ENCODE measurements around the gene DDR1.

GRCh38 chr6:30882204-30882758, 2.0 kb upstream of the DDR1 start:
- no peak for TF ChIP-seq GATA2 (IDR thresholded peaks at IDR 0.05; ENCODE audit: low read depth, low read length)
- no peak for TF ChIP-seq GATA3 (IDR thresholded peaks at IDR 0.05; ENCODE audit: low read depth, low read length)

Data from SH-SY5Y (cell line).